Measurements from ENCODE around the gene BLNK. TPM values are rescaled to one million over a fixed set of nuclear protein-coding genes. Genes with fewer than 3 reads are reported as not detected.

Gene BLNK
- total RNA-seq, 2 experiments from 2014 or later: not detected

GRCh38 chr10:96281444-96282029, 10.2 kb upstream of the BLNK start:
- Mint-ChIP-seq H3K4me1 (no peaks in the 10 kb centered on the region), H3K4me3 (no peak overlapping the region), H3K27me3 (peaks cover 1% of the 10 kb centered on the region), H3K9me3 (no peaks in the 10 kb centered on the region), H3K36me3 (ENCODE audit: low read depth) (no peaks in the 10 kb centered on the region), H3K27ac (no peak overlapping the region)
- DNase-seq: no peak
- ChIA-PET CTCF (no interaction called here), POLR2A (no interaction called here)

GRCh38 chr10:96280859-96281258, 9.5 kb upstream of the BLNK start:
- H3K36me3 Mint-ChIP-seq (ENCODE audit: low read depth): no peaks in the 10 kb centered on the region
- H3K4me3 Mint-ChIP-seq: no peak overlapping the region
- ChIA-PET POLR2A (no interaction called here), CTCF (no interaction called here)
- H3K9me3 Mint-ChIP-seq: no peaks in the 10 kb centered on the region
- no peak for DNase-seq
- H3K27me3 Mint-ChIP-seq: peaks cover 1% of the 10 kb centered on the region
- no peaks in the 10 kb centered on the region for H3K4me1 Mint-ChIP-seq
- no peak overlapping the region for H3K27ac Mint-ChIP-seq

- Mint-ChIP-seq H3K4me3 (no peak overlapping the region), H3K9me3 (no peaks in the 10 kb centered on the region), H3K27ac (no peak overlapping the region), H3K4me1 (no peaks in the 10 kb centered on the region), H3K36me3 (ENCODE audit: low read depth) (no peaks in the 10 kb centered on the region), H3K27me3 (peaks cover 1% of the 10 kb centered on the region)
- DNase-seq: no peak
- ChIA-PET CTCF (no interaction called here), POLR2A (no interaction called here)
Measured at GRCh38 chr10:96279191-96279641, 7.8 kb upstream of the BLNK start.

- CTCF ChIA-PET: no interaction called here
- POLR2A ChIA-PET: no interaction called here
- no peak for DNase-seq
- peaks cover 3% of the 10 kb centered on the region for H3K27me3 Mint-ChIP-seq
- H3K9me3 Mint-ChIP-seq: no peaks in the 10 kb centered on the region
- H3K27ac Mint-ChIP-seq: no peak overlapping the region
- no peaks in the 10 kb centered on the region for H3K36me3 Mint-ChIP-seq (ENCODE audit: low read depth)
- H3K4me1 Mint-ChIP-seq: no peaks in the 10 kb centered on the region
- H3K4me3 Mint-ChIP-seq: no peak overlapping the region
Measured at GRCh38 chr10:96276831-96277230, 5.5 kb upstream of the BLNK start.

- ChIA-PET CTCF (no interaction called here), POLR2A (no interaction called here)
- Mint-ChIP-seq H3K27ac (no peak overlapping the region), H3K36me3 (ENCODE audit: low read depth) (no peaks in the 10 kb centered on the region), H3K4me3 (no peak overlapping the region), H3K4me1 (no peaks in the 10 kb centered on the region), H3K27me3 (peaks cover 3% of the 10 kb centered on the region), H3K9me3 (no peaks in the 10 kb centered on the region)
- DNase-seq: no peak
Measured at GRCh38 chr10:96276426-96276825, 5.1 kb upstream of the BLNK start.

- H3K36me3 Mint-ChIP-seq (ENCODE audit: low read depth): no peaks in the 10 kb centered on the region
- H3K4me3 Mint-ChIP-seq: no peak overlapping the region
- ChIA-PET POLR2A (no interaction called here), CTCF (no interaction called here)
- H3K9me3 Mint-ChIP-seq: no peaks in the 10 kb centered on the region
- no peak for DNase-seq
- no peak overlapping the region for H3K27ac Mint-ChIP-seq
- peaks cover 3% of the 10 kb centered on the region for H3K27me3 Mint-ChIP-seq
- H3K4me1 Mint-ChIP-seq: no peaks in the 10 kb centered on the region
Measured at GRCh38 chr10:96275685-96276418, 4.5 kb upstream of the BLNK start.

- Mint-ChIP-seq H3K4me3 (no peak overlapping the region), H3K4me1 (no peaks in the 10 kb centered on the region), H3K9me3 (no peaks in the 10 kb centered on the region), H3K36me3 (ENCODE audit: low read depth) (no peaks in the 10 kb centered on the region), H3K27ac (no peak overlapping the region), H3K27me3 (peaks cover 4% of the 10 kb centered on the region)
- CTCF ChIA-PET: no interaction called here
- DNase-seq: no peak
- POLR2A ChIA-PET: no interaction called here
Measured at GRCh38 chr10:96272316-96273280, 1.2 kb upstream of the BLNK start.

- CTCF ChIA-PET: no interaction called here
- POLR2A ChIA-PET: no interaction called here
- DNase-seq: no peak
- no peaks in the 10 kb centered on the region for H3K9me3 Mint-ChIP-seq
- H3K4me3 Mint-ChIP-seq: no peak overlapping the region
- no peak overlapping the region for H3K27ac Mint-ChIP-seq
- H3K4me1 Mint-ChIP-seq: no peaks in the 10 kb centered on the region
- H3K27me3 Mint-ChIP-seq: peaks cover 4% of the 10 kb centered on the region
- H3K36me3 Mint-ChIP-seq (ENCODE audit: low read depth): no peaks in the 10 kb centered on the region
Measured at GRCh38 chr10:96270571-96270970, 798 bp downstream of the BLNK start.

- H3K36me3 Mint-ChIP-seq (ENCODE audit: low read depth): no peaks in the 10 kb centered on the region
- POLR2A ChIA-PET: no interaction called here
Measured at GRCh38 chr10:96269438-96270300, 1.7 kb downstream of the BLNK start.

GRCh38 chr10:96268341-96268909, 2.9 kb downstream of the BLNK start:
- ChIA-PET CTCF (no interaction called here), POLR2A (no interaction called here)
- H3K27me3 Mint-ChIP-seq: peaks cover 4% of the 10 kb centered on the region
- H3K27ac Mint-ChIP-seq: no peak overlapping the region
- H3K9me3 Mint-ChIP-seq: no peaks in the 10 kb centered on the region
- DNase-seq: no peak
- H3K4me3 Mint-ChIP-seq: no peak overlapping the region
- H3K36me3 Mint-ChIP-seq (ENCODE audit: low read depth): no peaks in the 10 kb centered on the region
- H3K4me1 Mint-ChIP-seq: no peaks in the 10 kb centered on the region

More at GRCh38 chr10:96269438-96270300, 1.7 kb downstream of the BLNK start:
- Mint-ChIP-seq H3K27ac (no peak overlapping the region), H3K4me3 (no peak overlapping the region), H3K4me1 (no peaks in the 10 kb centered on the region), H3K27me3 (peaks cover 4% of the 10 kb centered on the region), H3K9me3 (no peaks in the 10 kb centered on the region)
- CTCF ChIA-PET: no interaction called here
- DNase-seq: no peak

GRCh38 chr10:96267234-96267705, 4.1 kb downstream of the BLNK start:
- DNase-seq: no peak
- Mint-ChIP-seq H3K27ac (no peak overlapping the region), H3K4me3 (no peak overlapping the region), H3K9me3 (no peaks in the 10 kb centered on the region), H3K36me3 (ENCODE audit: low read depth) (no peaks in the 10 kb centered on the region), H3K27me3 (peaks cover 4% of the 10 kb centered on the region), H3K4me1 (no peaks in the 10 kb centered on the region)
- CTCF ChIA-PET: interaction anchor here (1.2 kb wide), 1 partner anchor 73 kb away, joined by 3 read pairs; no protein-coding TSS in a partner anchor
- POLR2A ChIA-PET: no interaction called here

GRCh38 chr10:96266118-96266770, 5.1 kb downstream of the BLNK start:
- H3K9me3 Mint-ChIP-seq: no peaks in the 10 kb centered on the region
- CTCF ChIA-PET: interaction anchor here (1.2 kb wide), 1 partner anchor 72 kb away, joined by 3 read pairs; no protein-coding TSS in a partner anchor
- no peak for DNase-seq
- H3K36me3 Mint-ChIP-seq (ENCODE audit: low read depth): no peaks in the 10 kb centered on the region
- H3K27ac Mint-ChIP-seq: no peak overlapping the region
- H3K27me3 Mint-ChIP-seq: peaks cover 2% of the 10 kb centered on the region
- no peak overlapping the region for H3K4me3 Mint-ChIP-seq
- POLR2A ChIA-PET: no interaction called here
- H3K4me1 Mint-ChIP-seq: no peaks in the 10 kb centered on the region

Data from activated CD4-positive, alpha-beta T cell treated with anti-CD3 and anti-CD28 coated beads, Interleukin-2, amount 10 ng/mL, durations not matched to agents 7 days and 5 days (primary cell).